ENCODE data around the gene CDPF1.

GRCh38 chr22:46213052-46213451, 37.0 kb downstream of the CDPF1 start:
- no peak for TF ChIP-seq POLR2A (IDR thresholded peaks at IDR 0.05)
- TF ChIP-seq, protein P1, sequence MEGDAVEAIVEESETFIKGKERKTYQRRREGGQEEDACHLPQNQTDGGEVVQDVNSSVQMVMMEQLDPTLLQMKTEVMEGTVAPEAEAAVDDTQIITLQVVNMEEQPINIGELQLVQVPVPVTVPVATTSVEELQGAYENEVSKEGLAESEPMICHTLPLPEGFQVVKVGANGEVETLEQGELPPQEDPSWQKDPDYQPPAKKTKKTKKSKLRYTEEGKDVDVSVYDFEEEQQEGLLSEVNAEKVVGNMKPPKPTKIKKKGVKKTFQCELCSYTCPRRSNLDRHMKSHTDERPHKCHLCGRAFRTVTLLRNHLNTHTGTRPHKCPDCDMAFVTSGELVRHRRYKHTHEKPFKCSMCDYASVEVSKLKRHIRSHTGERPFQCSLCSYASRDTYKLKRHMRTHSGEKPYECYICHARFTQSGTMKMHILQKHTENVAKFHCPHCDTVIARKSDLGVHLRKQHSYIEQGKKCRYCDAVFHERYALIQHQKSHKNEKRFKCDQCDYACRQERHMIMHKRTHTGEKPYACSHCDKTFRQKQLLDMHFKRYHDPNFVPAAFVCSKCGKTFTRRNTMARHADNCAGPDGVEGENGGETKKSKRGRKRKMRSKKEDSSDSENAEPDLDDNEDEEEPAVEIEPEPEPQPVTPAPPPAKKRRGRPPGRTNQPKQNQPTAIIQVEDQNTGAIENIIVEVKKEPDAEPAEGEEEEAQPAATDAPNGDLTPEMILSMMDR (IDR thresholded peaks at IDR 0.05), result no peak
